ENCODE data around the gene CREB5.
"Not testable (repeated sequence)": the region's sequence is repeated elsewhere in the genome, so short reads cannot be mapped to it uniquely, and the experiment has no call there.

CREB5 gene

GRCh38 chr7:28758186-28758585 is 345.9 kb downstream of the CREB5 start:
- DNase-seq, result no peak

GRCh38 chr7:28759475-28759971 is 347.2 kb downstream of the CREB5 start:
- DNase-seq, result no peak

GRCh38 chr7:28761505-28761904 is 349.2 kb downstream of the CREB5 start:
- DNase-seq, result no peak

GRCh38 chr7:28762651-28763050 is 350.3 kb downstream of the CREB5 start:
- no peak for DNase-seq

GRCh38 chr7:28766359-28766758 is 354.0 kb downstream of the CREB5 start:
- DNase-seq, result no peak

- DNase-seq, result no peak
Measured at GRCh38 chr7:28767356-28767755, 355.0 kb downstream of the CREB5 start.

- DNase-seq, result no peak
Measured at GRCh38 chr7:28768577-28769147, 356.3 kb downstream of the CREB5 start.

GRCh38 chr7:28771906-28772622 is 359.7 kb downstream of the CREB5 start:
- DNase-seq, result no peak

- DNase-seq, result no peak
Measured at GRCh38 chr7:28773423-28774145, 361.3 kb downstream of the CREB5 start.

- no peak for DNase-seq
Measured at GRCh38 chr7:28774261-28774988, 362.1 kb downstream of the CREB5 start.

GRCh38 chr7:28776463-28777157 is 364.3 kb downstream of the CREB5 start:
- DNase-seq, result no peak

GRCh38 chr7:28778786-28779185 is 366.5 kb downstream of the CREB5 start:
- DNase-seq, result no peak

GRCh38 chr7:28779954-28780353 is 367.6 kb downstream of the CREB5 start:
- no peak for DNase-seq

GRCh38 chr7:28782362-28782761 is 370.0 kb downstream of the CREB5 start:
- DNase-seq, result no peak

- no peak for DNase-seq
Measured at GRCh38 chr7:28784171-28784902, 372.0 kb downstream of the CREB5 start.

- no peak for DNase-seq
Measured at GRCh38 chr7:28785041-28785995, 373.0 kb downstream of the CREB5 start.

- DNase-seq, result not testable (repeated sequence)
Measured at GRCh38 chr7:28786156-28786555, 373.8 kb downstream of the CREB5 start.

- DNase-seq, result no peak
Measured at GRCh38 chr7:28787106-28787505, 374.8 kb downstream of the CREB5 start.

- no peak for DNase-seq
Measured at GRCh38 chr7:28790467-28790866, 378.1 kb downstream of the CREB5 start.

GRCh38 chr7:28792858-28793257 is 380.5 kb downstream of the CREB5 start:
- DNase-seq, result no peak
